HepG2 (cell line): ENCODE results near the gene MYH16. TPM values are rescaled to one million over a fixed set of nuclear protein-coding genes. Genes with fewer than 3 reads are reported as not detected.

Experiments
- ATAC-seq: fragments of 200-7000 bp; cut with Tn5 transposase; 3 replicates; pipeline ENCODE4 v1.9.1; 2020; ENCODE audit warnings: mild to moderate bottlenecking, moderate library complexity
- BruUV-seq: library from RNA; stranded (reverse); fragments of 400-500 nt; replicated peaks from 2 replicates; lab custom pipeline; 2021; lab: Mats Ljungman, UMichigan
- CTCF ChIA-PET: fragments of 300-600 bp; formaldehyde crosslinking; extraction: SDS; loops from one replicate; lab custom pipeline; 2021; ENCODE audit warnings: low total read pairs, inconsistent platforms, low intra/inter-chr PET ratio; lab: Yijun Ruan, JAX
- POLR2A ChIA-PET: fragments of 350-600 bp; sonication (Branson Sonifier 250); formaldehyde crosslinking; loops from one replicate; lab custom pipeline; 2020; ENCODE audit warnings: antibody characterized with exemption, inconsistent platforms; lab: Yijun Ruan, JAX
- DNase-seq: peaks from one replicate; pipeline ENCODE4 v3.0.0-alpha.2; 2015; ENCODE audit warnings: low spot score
- FAIRE-seq: peaks from 3 replicates; lab custom pipeline; 2011; peaks lifted over from hg19 to GRCh38; lab: Jason Lieb, UNC
- H2AFZ ChIP-seq: one replicate; pipeline ENCODE4 v1.6.1; 2011; ENCODE audit warnings: low read length, inconsistent platforms
- H3K27ac ChIP-seq: fragments of 300-600 bp; 3 replicates; pipeline ENCODE4 v1.8.0; 2011; ENCODE audit warnings: mixed run types, mild to moderate bottlenecking, mixed read lengths, low read length, inconsistent platforms; ENCODE audit not compliant: insufficient read depth; ENCODE audit errors: extremely low read length
- H3K27me3 ChIP-seq, 2 experiments: fragments of 200-600 bp in 1 of 2; 2 replicates in 1 of 2; 3 replicates in 1 of 2; pipeline versions ENCODE4 v1.6.0 to v1.8.0; 2011; ENCODE audit warnings: low read length in 2 of 2, mild to moderate bottlenecking in 2 of 2, moderate library complexity in 2 of 2, inconsistent platforms in 1 of 2; ENCODE audit not compliant: insufficient read depth in 2 of 2, control insufficient read depth in 1 of 2
- H3K36me3 ChIP-seq, 2 experiments: fragments of 200-600 bp in 1 of 2; replicated peaks in 1 of 2; 2 replicates in 1 of 2; 3 replicates in 1 of 2; pipeline versions ENCODE4 v1.5.1 to v1.8.0; 2011; ENCODE audit warnings: low read length in 2 of 2, inconsistent platforms in 1 of 2; ENCODE audit not compliant: insufficient read depth in 2 of 2, control insufficient read depth in 1 of 2
- H3K4me1 ChIP-seq: 2 replicates; pipeline ENCODE4 v1.5.1; 2012; ENCODE audit warnings: low read length, inconsistent platforms; ENCODE audit not compliant: insufficient read depth
- H3K4me2 ChIP-seq: 2 replicates; pipeline ENCODE4 v1.6.0; 2011; ENCODE audit warnings: low read depth, low read length, inconsistent platforms
- H3K4me3 ChIP-seq, 3 experiments: fragments of 200-600 bp in 1 of 3; sonication (generic), shearing (Covaris generic) in 1 of 3; replicated peaks in 1 of 3; 2 replicates each; pipeline ENCODE4 v1.5.1; 2011 to 2016; ENCODE audit warnings: low read length in 3 of 3, inconsistent platforms in 2 of 3, low read depth in 2 of 3, mild to moderate bottlenecking in 2 of 3, control low read depth in 1 of 3, mixed read lengths in 1 of 3; ENCODE audit not compliant: insufficient read depth in 1 of 3
- H3K79me2 ChIP-seq: one replicate; pipeline ENCODE4 v1.6.1; 2011; ENCODE audit warnings: low read length, inconsistent platforms; ENCODE audit not compliant: insufficient read depth
- H3K9ac ChIP-seq: 2 replicates; pipeline ENCODE4 v1.6.0; 2011; ENCODE audit warnings: mild to moderate bottlenecking, low read depth, low read length, inconsistent platforms; ENCODE audit not compliant: insufficient read depth
- H3K9me3 ChIP-seq: 2 replicates; pipeline ENCODE4 v1.5.1; 2012; ENCODE audit warnings: mild to moderate bottlenecking, low read length
- H4K20me1 ChIP-seq: 2 replicates; pipeline ENCODE4 v1.6.0; 2011; ENCODE audit warnings: inconsistent platforms, mild to moderate bottlenecking, low read length, moderate library complexity; ENCODE audit not compliant: insufficient read depth
- GATAD2A ChIP-seq: IDR thresholded peaks from 2 replicates; pipeline ENCODE4 v1.6.1; 2016
- KLF11 ChIP-seq: IDR thresholded peaks from 2 replicates; pipeline ENCODE4 v1.6.1; 2016; ENCODE audit warnings: missing compliant biosample characterization
- SMAD9 ChIP-seq: sonication (generic); formaldehyde crosslinking; IDR thresholded peaks from 2 replicates; pipeline ENCODE4 v1.5.1; 2020; ENCODE audit warnings: mild to moderate bottlenecking, missing genetic modification reagents
- SP5 ChIP-seq: IDR thresholded peaks from 2 replicates; pipeline ENCODE4 v1.6.1; 2016; ENCODE audit warnings: low read depth, borderline replicate concordance
- XBP1 ChIP-seq: sonication (generic); formaldehyde crosslinking; IDR thresholded peaks from 2 replicates; pipeline ENCODE4 v1.5.0; 2020; ENCODE audit warnings: missing genetic modification reagents
- ZNF101 ChIP-seq: sonication (generic); formaldehyde crosslinking; IDR thresholded peaks from 2 replicates; pipeline ENCODE4 v1.4.0; 2020; ENCODE audit warnings: mild to moderate bottlenecking, low read depth, missing genetic modification reagents, borderline replicate concordance
- ZNF282 ChIP-seq: fragments of 450-650 bp; IDR thresholded peaks from 2 replicates; pipeline ENCODE4 v1.6.1; 2018; ENCODE audit not compliant: partially characterized antibody
- ZNF296 ChIP-seq: sonication (generic); formaldehyde crosslinking; conservative IDR thresholded peaks from 2 replicates; pipeline ENCODE4 v1.5.0; 2020; ENCODE audit warnings: mild to moderate bottlenecking, missing genetic modification reagents
- ZNF354B ChIP-seq: sonication (generic); formaldehyde crosslinking; IDR thresholded peaks from 2 replicates; pipeline ENCODE4 v1.8.0; 2022; ENCODE audit warnings: mild to moderate bottlenecking, missing genetic modification reagents
- ZNF556 ChIP-seq: sonication (generic); formaldehyde crosslinking; IDR thresholded peaks from 2 replicates; pipeline ENCODE4 v1.4.0; 2020; ENCODE audit warnings: mild to moderate bottlenecking, missing genetic modification reagents, borderline replicate concordance
- WGBS: methylation state at CpG from one replicate; pipeline ENCODE4 v1.1.6; 2017; ENCODE audit warnings: low lambda C conversion rate; 5-methylcytosine and 5-hydroxymethylcytosine counted together
- in situ Hi-C: cut with HindIII; loops from 2 replicates; pipeline ENCODE4 v1.10.0; 2017; ENCODE audit warnings: low pct_unique_long_range_greater_than_20kb; ENCODE audit not compliant: extremely low pct_ligation_motif_present
- intact Hi-C: fragments of 100-400 bp; cut with micrococcal nuclease; formaldehyde crosslinking; loops from one replicate; pipeline ENCODE4 v1.10.0; 2022; ENCODE audit not compliant: unreplicated experiment
- polyA plus RNA-seq, 8 experiments: library from polyadenylated mRNA; depleted of rRNA in 3 of 8; stranded (reverse) in 7 of 8; unstranded in 1 of 8; fragments of >200 nt; fragmentation: Illumina TruSeq in 4 of 8; extraction: Trizol in 4 of 8; gene quantifications; 2 replicates each; pipeline versions ENCODE4 v1.2.1 to v1.2.3, GENCODE V29; 2011 to 2016; ENCODE audit warnings: low read depth in 4 of 8, missing spikeins in 1 of 8, mixed read lengths in 1 of 8; ENCODE audit not compliant: insufficient read depth in 1 of 8
- total RNA-seq, 5 experiments: library from RNA; depleted of rRNA; stranded (reverse); fragments of >200 nt; fragmentation: Illumina TruSeq; extraction: Trizol; gene quantifications; 2 replicates each; pipeline ENCODE4 v1.2.3, GENCODE V29; 2016; ENCODE audit warnings: low read depth in 1 of 5
- TF ChIP-seq, protein P1 (sequence below): sonication (generic); formaldehyde crosslinking; IDR thresholded peaks from 2 replicates; pipeline ENCODE4 v1.5.0; 2020; ENCODE audit warnings: mild to moderate bottlenecking, missing genetic modification reagents
- TF ChIP-seq, protein P2 (sequence below): sonication (generic); formaldehyde crosslinking; IDR thresholded peaks from 2 replicates; pipeline ENCODE4 v1.4.0; 2020; ENCODE audit warnings: low read depth, mild to moderate bottlenecking, missing genetic modification reagents

MYH16 gene
- total and polyA plus RNA-seq, 2 of the 13 experiments (the other 11 are each of a cell fraction or from before 2014, with no cell fraction given): 0.05 to 0.15 TPM

DNA sequence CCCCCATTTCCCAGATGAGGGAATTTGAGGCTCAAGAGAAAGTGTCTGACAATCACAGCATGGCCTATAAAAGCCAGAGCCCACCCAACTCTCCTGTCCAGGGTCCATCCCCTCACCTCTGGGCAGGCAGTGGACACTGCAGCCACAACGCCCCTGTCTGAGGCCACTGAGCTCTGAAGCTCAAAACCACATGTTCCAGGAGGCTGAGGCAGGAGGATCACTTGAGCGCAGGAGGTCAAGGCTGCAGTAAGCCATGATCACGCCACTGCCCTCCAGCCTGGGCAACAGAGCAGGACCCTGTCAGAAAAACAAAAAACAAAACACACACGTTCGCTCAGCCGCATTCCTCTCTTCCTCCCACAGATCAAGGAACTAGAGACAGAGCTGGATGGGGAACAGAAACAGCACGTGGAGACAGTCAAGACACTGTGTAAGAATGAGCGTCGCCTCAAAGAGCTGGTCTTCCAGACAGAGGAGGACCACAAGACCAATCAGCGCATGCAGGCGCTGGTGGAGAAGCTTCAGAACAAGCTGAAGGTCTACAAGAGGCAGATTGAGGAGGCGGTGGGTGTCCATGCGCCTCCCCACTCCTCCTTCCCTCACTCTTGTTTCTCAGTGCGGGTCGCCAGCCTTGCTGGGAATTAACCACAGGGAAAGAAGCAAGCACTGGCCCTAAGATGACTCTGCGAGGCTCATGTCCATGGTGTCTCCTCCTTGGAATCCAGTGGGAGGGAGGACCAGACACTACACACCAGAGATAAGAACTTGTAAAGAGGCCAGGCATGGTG, 33.0 kb downstream of the MYH16 start:
- TF ChIP-seq, protein P1, sequence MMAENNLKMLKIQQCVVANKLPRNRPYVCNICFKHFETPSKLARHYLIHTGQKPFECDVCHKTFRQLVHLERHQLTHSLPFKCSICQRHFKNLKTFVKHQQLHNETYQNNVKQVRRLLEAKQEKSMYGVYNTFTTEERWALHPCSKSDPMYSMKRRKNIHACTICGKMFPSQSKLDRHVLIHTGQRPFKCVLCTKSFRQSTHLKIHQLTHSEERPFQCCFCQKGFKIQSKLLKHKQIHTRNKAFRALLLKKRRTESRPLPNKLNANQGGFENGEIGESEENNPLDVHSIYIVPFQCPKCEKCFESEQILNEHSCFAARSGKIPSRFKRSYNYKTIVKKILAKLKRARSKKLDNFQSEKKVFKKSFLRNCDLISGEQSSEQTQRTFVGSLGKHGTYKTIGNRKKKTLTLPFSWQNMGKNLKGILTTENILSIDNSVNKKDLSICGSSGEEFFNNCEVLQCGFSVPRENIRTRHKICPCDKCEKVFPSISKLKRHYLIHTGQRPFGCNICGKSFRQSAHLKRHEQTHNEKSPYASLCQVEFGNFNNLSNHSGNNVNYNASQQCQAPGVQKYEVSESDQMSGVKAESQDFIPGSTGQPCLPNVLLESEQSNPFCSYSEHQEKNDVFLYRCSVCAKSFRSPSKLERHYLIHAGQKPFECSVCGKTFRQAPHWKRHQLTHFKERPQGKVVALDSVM (CRISPR knock-in tag): peak; percentile 63
- TF ChIP-seq GATAD2A (CRISPR knock-in tag): no peak
- 72% methylated on average over 15 of the region's 16 CpGs for WGBS
- Histone ChIP-seq H3K79me2 (no peaks in the 10 kb centered on the region), H3K4me1 (no peaks in the 10 kb centered on the region), H2AFZ (no peak overlapping the region), H4K20me1 (no peaks in the 10 kb centered on the region), H3K27ac (no peak overlapping the region), H3K27me3 (no peaks in the 10 kb centered on the region), H3K9ac (no peak overlapping the region), H3K4me3 (no peak overlapping the region), H3K9me3 (no peaks in the 10 kb centered on the region; the same call in 1 of the 2 replicates), H3K4me2 (no peak overlapping the region), H3K36me3 (no peaks in the 10 kb centered on the region)
- ATAC-seq (no peak), FAIRE-seq (no peak), DNase-seq (no peak)
- BruUV-seq: no TSS peak
- ChIA-PET CTCF (no interaction called here), POLR2A (no interaction called here)
- intact Hi-C loops: no loop called here
- in situ Hi-C loops: no loop called here

DNA sequence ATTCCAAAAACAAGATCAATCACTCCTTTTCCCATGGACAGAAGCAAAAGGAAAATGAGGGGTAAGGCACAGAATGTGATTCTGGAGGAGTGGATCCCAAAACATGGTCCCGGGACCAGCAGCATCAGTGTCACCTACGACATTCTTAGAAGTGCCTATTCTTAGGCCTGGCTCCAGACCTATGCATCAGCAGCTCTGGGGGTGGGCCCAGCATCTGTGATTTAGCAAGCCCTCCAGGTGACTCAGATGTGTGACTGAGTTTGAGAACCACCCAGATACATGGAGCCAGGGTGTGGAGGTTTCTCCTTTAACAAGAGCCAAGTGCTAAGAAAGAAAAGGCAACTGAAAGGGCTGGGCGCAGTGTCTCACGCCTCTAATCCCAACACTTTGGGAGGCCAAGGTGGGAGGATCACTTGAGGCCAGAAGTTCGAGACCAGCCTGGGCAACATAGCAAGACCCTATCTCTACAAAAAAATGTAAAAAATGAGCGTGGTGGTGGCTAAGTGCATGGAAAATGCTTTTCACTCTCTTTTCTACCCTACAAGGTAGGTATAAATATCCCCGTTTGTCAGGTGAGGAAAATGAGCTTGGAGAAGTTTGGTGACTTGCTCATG, 35.9 kb downstream of the MYH16 start:
- H3K4me3 ChIP-seq: no peak overlapping the region
- ChIA-PET CTCF (no interaction called here), POLR2A (no interaction called here)
- TF ChIP-seq ZNF282 (no peak), ZNF101 (CRISPR knock-in tag) (no peak), ZNF296 (no peak), KLF11 (no peak), XBP1 (no peak), SP5 (CRISPR knock-in tag) (no peak), ZNF556 (CRISPR knock-in tag) (no peak), ZNF354B (no peak), SMAD9 (CRISPR knock-in tag) (no peak)
- TF ChIP-seq, protein P2, sequence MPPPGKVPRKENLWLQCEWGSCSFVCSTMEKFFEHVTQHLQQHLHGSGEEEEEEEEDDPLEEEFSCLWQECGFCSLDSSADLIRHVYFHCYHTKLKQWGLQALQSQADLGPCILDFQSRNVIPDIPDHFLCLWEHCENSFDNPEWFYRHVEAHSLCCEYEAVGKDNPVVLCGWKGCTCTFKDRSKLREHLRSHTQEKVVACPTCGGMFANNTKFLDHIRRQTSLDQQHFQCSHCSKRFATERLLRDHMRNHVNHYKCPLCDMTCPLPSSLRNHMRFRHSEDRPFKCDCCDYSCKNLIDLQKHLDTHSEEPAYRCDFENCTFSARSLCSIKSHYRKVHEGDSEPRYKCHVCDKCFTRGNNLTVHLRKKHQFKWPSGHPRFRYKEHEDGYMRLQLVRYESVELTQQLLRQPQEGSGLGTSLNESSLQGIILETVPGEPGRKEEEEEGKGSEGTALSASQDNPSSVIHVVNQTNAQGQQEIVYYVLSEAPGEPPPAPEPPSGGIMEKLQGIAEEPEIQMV (CRISPR knock-in tag): no peak
- 60% methylated on average over 7 of the region's 7 CpGs for WGBS
- H3K9me3 ChIP-seq: no peaks in the 10 kb centered on the region; the same call in 1 of the 2 replicates
- no peak overlapping the region for H3K4me2 ChIP-seq
- no peaks in the 10 kb centered on the region for H3K27me3 ChIP-seq
- no peak for DNase-seq
- in situ Hi-C loops (no loop called here), intact Hi-C loops (no loop called here)
- H3K36me3 ChIP-seq: no peaks in the 10 kb centered on the region
- H3K27ac ChIP-seq: no peak overlapping the region
- no peak for FAIRE-seq
- no peak overlapping the region for H2AFZ ChIP-seq
- BruUV-seq: no TSS peak
- no peaks in the 10 kb centered on the region for H3K79me2 ChIP-seq
- no peak overlapping the region for H3K9ac ChIP-seq
- H3K4me1 ChIP-seq: peaks cover 13% of the 10 kb centered on the region
- no peak for ATAC-seq
- H4K20me1 ChIP-seq: no peaks in the 10 kb centered on the region
